Neural progenitor cell (in vitro differentiated cells): ENCODE measurements around the gene INTS4. TPM values are rescaled to one million over a fixed set of nuclear protein-coding genes. Genes with fewer than 3 reads are reported as not detected.

Experiments used
- DNase-seq: peaks from one replicate; pipeline ENCODE4 v3.0.0-alpha.2; 2016; ENCODE audit warnings: low spot score
- H2AFZ ChIP-seq: fragments of 200-600 bp; sonication (generic); replicated peaks from 2 replicates; pipeline ENCODE4 v1.6.1; 2016; ENCODE audit warnings: antibody characterized with exemption
- H3F3A ChIP-seq: fragments of 200-600 bp; sonication (generic); 2 replicates; pipeline ENCODE4 v1.6.1; 2016; ENCODE audit warnings: antibody characterized with exemption, low read depth
- H3K27ac ChIP-seq: fragments of 200-600 bp; sonication (generic); 2 replicates; pipeline ENCODE4 v1.5.1; 2016; ENCODE audit warnings: mild to moderate bottlenecking
- H3K27me3 ChIP-seq: fragments of 200-600 bp; sonication (generic); 2 replicates; pipeline ENCODE4 v1.6.1; 2016; ENCODE audit warnings: mild to moderate bottlenecking, moderate library complexity
- H3K36me3 ChIP-seq: fragments of 200-600 bp; sonication (generic); 2 replicates; pipeline ENCODE4 v1.5.1; 2016
- H3K4me1 ChIP-seq: fragments of 200-600 bp; sonication (generic); 2 replicates; pipeline ENCODE4 v1.6.1; 2016; ENCODE audit warnings: mixed run types
- H3K4me2 ChIP-seq: fragments of 200-600 bp; sonication (generic); 2 replicates; pipeline ENCODE4 v1.6.1; 2016
- H3K4me3 ChIP-seq: fragments of 200-600 bp; sonication (generic); 2 replicates; pipeline ENCODE4 v1.5.1; 2016
- H3K79me2 ChIP-seq: fragments of 200-600 bp; sonication (generic); 2 replicates; pipeline ENCODE4 v1.6.1; 2016; ENCODE audit warnings: low read depth
- H3K9ac ChIP-seq: fragments of 200-600 bp; sonication (generic); 2 replicates; pipeline ENCODE4 v1.6.1; 2016
- H3K9me3 ChIP-seq: fragments of 200-600 bp; sonication (generic); 2 replicates; pipeline ENCODE4 v1.5.1; 2016; ENCODE audit warnings: low read depth
- H4K20me1 ChIP-seq: fragments of 200-600 bp; sonication (generic); 2 replicates; pipeline ENCODE4 v1.6.1; 2016; ENCODE audit warnings: low read depth
- H3K27ac Mint-ChIP-seq: 3 replicates; pipeline ENCODE4 v1.8.0; 2021; ENCODE audit warnings: mixed read lengths
- H3K27me3 Mint-ChIP-seq: 2 replicates; pipeline ENCODE4 v1.8.0; 2022; ENCODE audit warnings: low read depth, mild to moderate bottlenecking, inconsistent platforms, moderate library complexity, mixed read lengths; ENCODE audit not compliant: insufficient read depth
- H3K36me3 Mint-ChIP-seq: 3 replicates; pipeline ENCODE4 v1.8.0; 2021; ENCODE audit warnings: mixed read lengths
- H3K4me1 Mint-ChIP-seq: 3 replicates; pipeline ENCODE4 v1.8.0; 2021; ENCODE audit warnings: mixed read lengths
- H3K4me3 Mint-ChIP-seq: 3 replicates; pipeline ENCODE4 v1.8.0; 2021; ENCODE audit warnings: mild to moderate bottlenecking, moderate library complexity, mixed read lengths
- H3K9me3 Mint-ChIP-seq: 3 replicates; pipeline ENCODE4 v1.8.0; 2020; ENCODE audit warnings: mixed read lengths
- CTCF ChIP-seq: fragments of 200-600 bp; sonication (generic); IDR thresholded peaks from 2 replicates; pipeline ENCODE4 v1.5.1; 2017; ENCODE audit warnings: antibody characterized with exemption, mild to moderate bottlenecking
- EZH2 ChIP-seq: fragments of 200-600 bp; sonication (generic); IDR thresholded peaks from 2 replicates; pipeline ENCODE4 v1.6.1; 2017; ENCODE audit warnings: antibody characterized with exemption, mild to moderate bottlenecking, moderate library complexity
- EZH2phosphoT487 ChIP-seq: fragments of 200-600 bp; sonication (generic); IDR thresholded peaks from 2 replicates; pipeline ENCODE4 v1.6.1; 2017; ENCODE audit warnings: antibody characterized with exemption
- total RNA-seq: library from RNA; depleted of rRNA; stranded (reverse); fragments of >200 nt; gene quantifications from 2 replicates; pipeline ENCODE4 v1.2.3, GENCODE V29; 2015; ENCODE audit warnings: low replicate concordance

The INTS4 gene
- total RNA-seq, 1 donor from 2014 or later = 61.5 TPM

GRCh38 chr11:77981346-77981947 lies 13.0 kb downstream of the INTS4 start:
- no peak for DNase-seq
- Mint-ChIP-seq H3K27ac (no peak overlapping the region), H3K4me1 (no peaks in the 10 kb centered on the region), H3K27me3 (no peaks in the 10 kb centered on the region), H3K9me3 (no peaks in the 10 kb centered on the region), H3K4me3 (no peak overlapping the region), H3K36me3 (peaks cover 11% of the 10 kb centered on the region)
- no peak overlapping the region for H3K4me2 ChIP-seq
- H3K9ac ChIP-seq = no peak overlapping the region
- peaks cover 25% of the 10 kb centered on the region for H3K79me2 ChIP-seq
- H3K9me3 ChIP-seq = no peaks in the 10 kb centered on the region
- no peak for TF ChIP-seq EZH2phosphoT487
- no peak for TF ChIP-seq EZH2
- no peak for TF ChIP-seq CTCF
- H3F3A ChIP-seq = no peaks in the 10 kb centered on the region
- no peaks in the 10 kb centered on the region for H3K27me3 ChIP-seq
- no peak overlapping the region for H3K4me3 ChIP-seq
- no peak overlapping the region for H2AFZ ChIP-seq
- H4K20me1 ChIP-seq = peaks cover 6% of the 10 kb centered on the region
- H3K27ac ChIP-seq = no peak overlapping the region
- H3K36me3 ChIP-seq = peaks cover 4% of the 10 kb centered on the region
- H3K4me1 ChIP-seq = no peaks in the 10 kb centered on the region

GRCh38 chr11:77968337-77968736 lies 26.1 kb downstream of the INTS4 start:
- DNase-seq = no peak
- Histone ChIP-seq H3K79me2 (no peaks in the 10 kb centered on the region), H3K27ac (no peak overlapping the region), H3K27me3 (no peaks in the 10 kb centered on the region), H2AFZ (no peak overlapping the region), H3K9ac (no peak overlapping the region), H3K4me1 (no peaks in the 10 kb centered on the region), H4K20me1 (no peaks in the 10 kb centered on the region), H3K4me2 (no peak overlapping the region), H3K9me3 (no peaks in the 10 kb centered on the region), H3K36me3 (no peaks in the 10 kb centered on the region), H3F3A (no peaks in the 10 kb centered on the region), H3K4me3 (no peak overlapping the region)
- Mint-ChIP-seq H3K4me3 (no peak overlapping the region), H3K9me3 (no peaks in the 10 kb centered on the region), H3K4me1 (no peaks in the 10 kb centered on the region), H3K27me3 (no peaks in the 10 kb centered on the region), H3K27ac (no peak overlapping the region), H3K36me3 (peaks cover 12% of the 10 kb centered on the region)
- TF ChIP-seq EZH2phosphoT487 (no peak), CTCF (no peak), EZH2 (no peak)

- no peaks in the 10 kb centered on the region for H3K9me3 Mint-ChIP-seq
- H4K20me1 ChIP-seq = no peaks in the 10 kb centered on the region
- H3K4me1 ChIP-seq = no peaks in the 10 kb centered on the region
- no peaks in the 10 kb centered on the region for H3K9me3 ChIP-seq
- H3K27ac Mint-ChIP-seq = no peak overlapping the region
- no peaks in the 10 kb centered on the region for H3K36me3 ChIP-seq
- no peaks in the 10 kb centered on the region for H3K4me1 Mint-ChIP-seq
- no peak overlapping the region for H3K27ac ChIP-seq
- H3K4me3 ChIP-seq = no peak overlapping the region
- peaks cover 8% of the 10 kb centered on the region for H3K36me3 Mint-ChIP-seq
- TF ChIP-seq EZH2 (no peak), EZH2phosphoT487 (no peak), CTCF (no peak)
- no peak for DNase-seq
- H3K27me3 Mint-ChIP-seq = no peaks in the 10 kb centered on the region
- no peak overlapping the region for H3K4me3 Mint-ChIP-seq
- H3F3A ChIP-seq = no peaks in the 10 kb centered on the region
- no peak overlapping the region for H3K4me2 ChIP-seq
- H3K9ac ChIP-seq = no peak overlapping the region
- no peak overlapping the region for H2AFZ ChIP-seq
- H3K27me3 ChIP-seq = no peaks in the 10 kb centered on the region
- H3K79me2 ChIP-seq = no peaks in the 10 kb centered on the region
These were observed 26.7 kb downstream of the INTS4 start for GRCh38 chr11:77967753-77968152.
